HEK293 (cell line): Measurements from ENCODE around the gene TEC.

Source experiments
- CTCF ChIA-PET: fragments of 350-600 bp; formaldehyde crosslinking; extraction: SDS; loops from one replicate; lab custom pipeline; 2021; ENCODE audit warnings: antibody characterized with exemption; lab: Yijun Ruan, JAX
- POLR2A ChIA-PET: fragments of 300-600 bp; formaldehyde crosslinking; extraction: SDS; loops from one replicate; lab custom pipeline; 2020; ENCODE audit warnings: antibody characterized with exemption, inconsistent platforms; lab: Yijun Ruan, JAX
- H3K27ac ChIP-seq: fragments of 200-500 bp; sonication (Bioruptor generic); 2 replicates; pipeline ENCODE4 v1.5.1; 2014; ENCODE audit warnings: low read depth, low read length, control low read depth, inconsistent platforms; ENCODE audit errors: extremely low read depth
- H3K36me3 ChIP-seq, 2 experiments: fragments of 200-500 bp in 1 of 2; sonication (Bioruptor generic) in 1 of 2; 1 replicate in 1 of 2; 2 replicates in 1 of 2; pipeline ENCODE4 v1.5.1; 2014 to 2017; ENCODE audit warnings: inconsistent platforms in 2 of 2, low read length in 2 of 2; ENCODE audit not compliant: control insufficient read depth in 2 of 2, insufficient read depth in 1 of 2
- H3K4me1 ChIP-seq: fragments of 200-500 bp; sonication (Bioruptor generic); 2 replicates; pipeline ENCODE4 v1.5.1; 2014; ENCODE audit warnings: mild to moderate bottlenecking, low read length, inconsistent platforms; ENCODE audit not compliant: control insufficient read depth, insufficient read depth
- H3K4me3 ChIP-seq: 2 replicates; pipeline ENCODE4 v1.5.1; 2011; ENCODE audit warnings: low read depth, mild to moderate bottlenecking, control low read depth, low read length, moderate library complexity
- H3K9me3 ChIP-seq: fragments of 200-500 bp; sonication (Bioruptor generic); 2 replicates; pipeline ENCODE4 v1.5.1; 2014; ENCODE audit warnings: low read depth, low read length, inconsistent platforms; ENCODE audit not compliant: control insufficient read depth, insufficient read depth
- GLI2 ChIP-seq: fragments of 450-650 bp; formaldehyde crosslinking; IDR thresholded peaks from 2 replicates; pipeline ENCODE4; 2017; ENCODE audit warnings: missing biosample characterization, missing genetic modification characterization, low read depth, borderline replicate concordance
- KLF16 ChIP-seq: fragments of 450-650 bp; formaldehyde crosslinking; IDR thresholded peaks from 2 replicates; pipeline ENCODE4 v1.5.1; 2017; ENCODE audit warnings: missing biosample characterization, missing genetic modification characterization
- OVOL3 ChIP-seq: fragments of 450-650 bp; formaldehyde crosslinking; IDR thresholded peaks from 2 replicates; pipeline ENCODE4 v1.5.1; 2016; ENCODE audit warnings: missing biosample characterization, missing genetic modification characterization
- RBAK ChIP-seq: fragments of 450-650 bp; formaldehyde crosslinking; IDR thresholded peaks from 2 replicates; pipeline ENCODE4 v1.5.1; 2016; ENCODE audit warnings: missing biosample characterization, missing genetic modification characterization
- ZNF112 ChIP-seq: fragments of 450-650 bp; formaldehyde crosslinking; IDR thresholded peaks from 2 replicates; pipeline ENCODE4 v1.5.0; 2017; ENCODE audit warnings: missing biosample characterization, missing genetic modification characterization
- ZNF140 ChIP-seq: fragments of 450-650 bp; formaldehyde crosslinking; IDR thresholded peaks from 2 replicates; pipeline ENCODE4 v1.5.1; 2016; ENCODE audit warnings: missing biosample characterization, missing genetic modification characterization
- ZNF302 ChIP-seq: fragments of 450-650 bp; formaldehyde crosslinking; IDR thresholded peaks from 2 replicates; pipeline ENCODE4 v1.5.1; 2016; ENCODE audit warnings: missing biosample characterization, missing genetic modification characterization, low read depth
- ZNF660 ChIP-seq: fragments of 450-650 bp; IDR thresholded peaks from 2 replicates; pipeline ENCODE4 v1.5.1; 2018; ENCODE audit warnings: missing biosample characterization, mild to moderate bottlenecking, missing genetic modification characterization
- ZNF747 ChIP-seq: fragments of 450-650 bp; formaldehyde crosslinking; IDR thresholded peaks from 2 replicates; pipeline ENCODE4 v1.5.1; 2016; ENCODE audit warnings: missing biosample characterization, missing genetic modification characterization
- ZXDB ChIP-seq: fragments of 450-650 bp; formaldehyde crosslinking; IDR thresholded peaks from 2 replicates; pipeline ENCODE4 v1.5.1; 2016; ENCODE audit warnings: missing biosample characterization, missing genetic modification characterization
- TF ChIP-seq, protein P1 (sequence below): fragments of 450-650 bp; formaldehyde crosslinking; IDR thresholded peaks from 2 replicates; pipeline ENCODE4 v1.5.1; 2017; ENCODE audit warnings: missing biosample characterization, missing genetic modification characterization
- TF ChIP-seq, protein P2 (sequence below): fragments of 450-650 bp; formaldehyde crosslinking; IDR thresholded peaks from 2 replicates; pipeline ENCODE4 v1.5.1; 2016; ENCODE audit warnings: missing biosample characterization, missing genetic modification characterization
- TF ChIP-seq, protein P3 (sequence below): sonication (generic); formaldehyde crosslinking; IDR thresholded peaks from 2 replicates; pipeline ENCODE4 v1.8.1; 2022; ENCODE audit warnings: mild to moderate bottlenecking, moderate library complexity, missing genetic modification reagents
- TF ChIP-seq, protein P4 (sequence below): fragments of 450-650 bp; formaldehyde crosslinking; IDR thresholded peaks from 2 replicates; pipeline ENCODE4 v1.5.1; 2016; ENCODE audit warnings: missing biosample characterization, missing genetic modification characterization
- TF ChIP-seq, protein P5 (sequence below): fragments of 450-650 bp; formaldehyde crosslinking; IDR thresholded peaks from 2 replicates; pipeline ENCODE4 v1.5.1; 2016; ENCODE audit warnings: missing biosample characterization, missing genetic modification characterization
- TF ChIP-seq, protein P6 (sequence below): fragments of 450-650 bp; formaldehyde crosslinking; IDR thresholded peaks from 2 replicates; pipeline ENCODE4 v1.5.1; 2017; ENCODE audit warnings: missing biosample characterization, mild to moderate bottlenecking, missing genetic modification characterization, moderate library complexity
- TF ChIP-seq, protein P7 (sequence below): fragments of 450-650 bp; formaldehyde crosslinking; IDR thresholded peaks from 2 replicates; pipeline ENCODE4 v1.5.1; 2016; ENCODE audit warnings: missing biosample characterization, missing genetic modification characterization
- TF ChIP-seq, protein P8 (sequence below): fragments of 450-650 bp; formaldehyde crosslinking; IDR thresholded peaks from 2 replicates; pipeline ENCODE4 v1.5.1; 2016; ENCODE audit warnings: missing biosample characterization, missing genetic modification characterization

Gene TEC

DNA sequence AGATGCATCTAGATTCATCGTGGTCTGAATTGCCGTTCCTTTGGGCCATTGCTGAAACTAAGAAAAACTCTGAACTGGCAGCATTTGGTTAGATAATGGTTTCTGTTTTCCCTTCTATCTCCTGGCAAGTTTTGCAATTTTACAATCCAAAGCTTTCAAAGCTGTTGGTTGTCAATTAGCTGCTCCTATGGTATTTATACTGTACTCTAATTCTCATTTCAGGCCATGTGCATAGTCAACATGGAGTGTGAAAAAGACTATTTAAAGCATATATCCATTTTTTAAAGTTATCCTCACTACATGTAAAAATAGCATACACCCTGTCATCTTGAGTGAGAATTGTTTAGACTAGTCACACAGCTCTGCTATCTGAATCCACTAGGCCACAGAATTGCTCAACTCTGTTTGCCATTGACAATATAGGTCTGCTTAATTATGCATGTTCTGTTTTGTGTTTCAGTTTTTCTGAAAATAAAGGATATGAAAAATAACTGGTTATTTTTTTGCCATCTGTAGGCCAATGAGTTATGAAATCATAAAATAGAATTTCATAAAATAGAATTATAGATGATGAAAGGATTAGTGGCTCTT lies 27.7 kb upstream of the TEC start (continued):
- TF ChIP-seq ZNF140 (tag by site-specific recombination) (no peak), KLF16 (no peak)

DNA sequence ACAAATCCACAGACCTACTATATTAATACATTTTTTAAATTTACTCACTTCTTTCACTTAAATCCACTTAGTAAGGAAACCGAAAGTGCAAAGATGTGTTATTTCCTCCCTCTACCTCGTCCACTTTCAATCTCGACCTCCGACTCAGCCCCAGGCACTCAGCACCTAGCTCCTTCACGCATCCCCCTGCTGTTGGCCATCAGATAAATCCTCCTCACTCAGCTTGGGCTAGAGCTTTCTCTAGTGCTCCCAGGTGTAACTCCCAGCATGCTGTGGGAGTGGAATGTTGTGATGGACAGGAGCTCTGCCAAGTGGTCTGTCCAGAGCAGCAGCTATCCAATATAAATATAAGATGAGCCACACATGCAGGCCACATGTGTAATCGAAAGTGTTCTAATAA lies 26.7 kb upstream of the TEC start:
- Histone ChIP-seq H3K27ac (no peak overlapping the region), H3K9me3 (no peaks in the 10 kb centered on the region)
- ChIA-PET CTCF (no interaction called here), POLR2A (interaction anchor here (1.0 kb wide), 1 partner anchor 45 kb away, joined by 5 read pairs; the partner anchor contains the start of gene SLAIN2)
- TF ChIP-seq, protein P1, sequence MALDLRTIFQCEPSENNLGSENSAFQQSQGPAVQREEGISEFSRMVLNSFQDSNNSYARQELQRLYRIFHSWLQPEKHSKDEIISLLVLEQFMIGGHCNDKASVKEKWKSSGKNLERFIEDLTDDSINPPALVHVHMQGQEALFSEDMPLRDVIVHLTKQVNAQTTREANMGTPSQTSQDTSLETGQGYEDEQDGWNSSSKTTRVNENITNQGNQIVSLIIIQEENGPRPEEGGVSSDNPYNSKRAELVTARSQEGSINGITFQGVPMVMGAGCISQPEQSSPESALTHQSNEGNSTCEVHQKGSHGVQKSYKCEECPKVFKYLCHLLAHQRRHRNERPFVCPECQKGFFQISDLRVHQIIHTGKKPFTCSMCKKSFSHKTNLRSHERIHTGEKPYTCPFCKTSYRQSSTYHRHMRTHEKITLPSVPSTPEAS (tag by site-specific recombination) = no peak
- TF ChIP-seq OVOL3 (tag by site-specific recombination) (no peak), ZNF112 (tag by site-specific recombination) (no peak), ZNF660 (tag by site-specific recombination) (no peak), GLI2 (tag by site-specific recombination) (no peak), RBAK (tag by site-specific recombination) (no peak), ZNF302 (no peak), ZXDB (tag by site-specific recombination) (no peak), ZNF747 (no peak)
- TF ChIP-seq, protein P2, sequence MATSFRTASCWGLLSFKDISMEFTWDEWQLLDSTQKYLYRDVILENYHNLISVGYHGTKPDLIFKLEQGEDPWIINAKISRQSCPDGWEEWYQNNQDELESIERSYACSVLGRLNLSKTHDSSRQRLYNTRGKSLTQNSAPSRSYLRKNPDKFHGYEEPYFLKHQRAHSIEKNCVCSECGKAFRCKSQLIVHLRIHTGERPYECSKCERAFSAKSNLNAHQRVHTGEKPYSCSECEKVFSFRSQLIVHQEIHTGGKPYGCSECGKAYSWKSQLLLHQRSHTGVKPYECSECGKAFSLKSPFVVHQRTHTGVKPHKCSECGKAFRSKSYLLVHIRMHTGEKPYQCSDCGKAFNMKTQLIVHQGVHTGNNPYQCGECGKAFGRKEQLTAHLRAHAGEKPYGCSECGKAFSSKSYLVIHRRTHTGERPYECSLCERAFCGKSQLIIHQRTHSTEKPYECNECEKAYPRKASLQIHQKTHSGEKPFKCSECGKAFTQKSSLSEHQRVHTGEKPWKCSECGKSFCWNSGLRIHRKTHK (tag by site-specific recombination) = no peak
- TF ChIP-seq, protein P3, sequence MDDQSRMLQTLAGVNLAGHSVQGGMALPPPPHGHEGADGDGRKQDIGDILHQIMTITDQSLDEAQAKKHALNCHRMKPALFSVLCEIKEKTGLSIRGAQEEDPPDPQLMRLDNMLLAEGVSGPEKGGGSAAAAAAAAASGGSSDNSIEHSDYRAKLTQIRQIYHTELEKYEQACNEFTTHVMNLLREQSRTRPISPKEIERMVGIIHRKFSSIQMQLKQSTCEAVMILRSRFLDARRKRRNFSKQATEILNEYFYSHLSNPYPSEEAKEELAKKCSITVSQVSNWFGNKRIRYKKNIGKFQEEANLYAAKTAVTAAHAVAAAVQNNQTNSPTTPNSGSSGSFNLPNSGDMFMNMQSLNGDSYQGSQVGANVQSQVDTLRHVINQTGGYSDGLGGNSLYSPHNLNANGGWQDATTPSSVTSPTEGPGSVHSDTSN (CRISPR knock-in tag) = no peak
- TF ChIP-seq, protein P4, sequence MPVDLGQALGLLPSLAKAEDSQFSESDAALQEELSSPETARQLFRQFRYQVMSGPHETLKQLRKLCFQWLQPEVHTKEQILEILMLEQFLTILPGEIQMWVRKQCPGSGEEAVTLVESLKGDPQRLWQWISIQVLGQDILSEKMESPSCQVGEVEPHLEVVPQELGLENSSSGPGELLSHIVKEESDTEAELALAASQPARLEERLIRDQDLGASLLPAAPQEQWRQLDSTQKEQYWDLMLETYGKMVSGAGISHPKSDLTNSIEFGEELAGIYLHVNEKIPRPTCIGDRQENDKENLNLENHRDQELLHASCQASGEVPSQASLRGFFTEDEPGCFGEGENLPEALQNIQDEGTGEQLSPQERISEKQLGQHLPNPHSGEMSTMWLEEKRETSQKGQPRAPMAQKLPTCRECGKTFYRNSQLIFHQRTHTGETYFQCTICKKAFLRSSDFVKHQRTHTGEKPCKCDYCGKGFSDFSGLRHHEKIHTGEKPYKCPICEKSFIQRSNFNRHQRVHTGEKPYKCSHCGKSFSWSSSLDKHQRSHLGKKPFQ (tag by site-specific recombination) = no peak
- TF ChIP-seq, protein P5, sequence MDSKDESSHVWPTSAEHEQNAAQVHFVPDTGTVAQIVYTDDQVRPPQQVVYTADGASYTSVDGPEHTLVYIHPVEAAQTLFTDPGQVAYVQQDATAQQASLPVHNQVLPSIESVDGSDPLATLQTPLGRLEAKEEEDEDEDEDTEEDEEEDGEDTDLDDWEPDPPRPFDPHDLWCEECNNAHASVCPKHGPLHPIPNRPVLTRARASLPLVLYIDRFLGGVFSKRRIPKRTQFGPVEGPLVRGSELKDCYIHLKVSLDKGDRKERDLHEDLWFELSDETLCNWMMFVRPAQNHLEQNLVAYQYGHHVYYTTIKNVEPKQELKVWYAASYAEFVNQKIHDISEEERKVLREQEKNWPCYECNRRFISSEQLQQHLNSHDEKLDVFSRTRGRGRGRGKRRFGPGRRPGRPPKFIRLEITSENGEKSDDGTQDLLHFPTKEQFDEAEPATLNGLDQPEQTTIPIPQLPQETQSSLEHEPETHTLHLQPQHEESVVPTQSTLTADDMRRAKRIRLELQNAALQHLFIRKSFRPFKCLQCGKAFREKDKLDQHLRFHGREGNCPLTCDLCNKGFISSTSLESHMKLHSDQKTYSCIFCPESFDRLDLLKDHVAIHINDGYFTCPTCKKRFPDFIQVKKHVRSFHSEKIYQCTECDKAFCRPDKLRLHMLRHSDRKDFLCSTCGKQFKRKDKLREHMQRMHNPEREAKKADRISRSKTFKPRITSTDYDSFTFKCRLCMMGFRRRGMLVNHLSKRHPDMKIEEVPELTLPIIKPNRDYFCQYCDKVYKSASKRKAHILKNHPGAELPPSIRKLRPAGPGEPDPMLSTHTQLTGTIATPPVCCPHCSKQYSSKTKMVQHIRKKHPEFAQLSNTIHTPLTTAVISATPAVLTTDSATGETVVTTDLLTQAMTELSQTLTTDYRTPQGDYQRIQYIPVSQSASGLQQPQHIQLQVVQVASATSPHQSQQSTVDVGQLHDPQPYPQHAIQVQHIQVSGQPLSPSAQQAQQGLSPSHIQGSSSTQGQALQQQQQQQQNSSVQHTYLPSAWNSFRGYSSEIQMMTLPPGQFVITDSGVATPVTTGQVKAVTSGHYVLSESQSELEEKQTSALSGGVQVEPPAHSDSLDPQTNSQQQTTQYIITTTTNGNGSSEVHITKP (tag by site-specific recombination) = no peak
- TF ChIP-seq, protein P6, sequence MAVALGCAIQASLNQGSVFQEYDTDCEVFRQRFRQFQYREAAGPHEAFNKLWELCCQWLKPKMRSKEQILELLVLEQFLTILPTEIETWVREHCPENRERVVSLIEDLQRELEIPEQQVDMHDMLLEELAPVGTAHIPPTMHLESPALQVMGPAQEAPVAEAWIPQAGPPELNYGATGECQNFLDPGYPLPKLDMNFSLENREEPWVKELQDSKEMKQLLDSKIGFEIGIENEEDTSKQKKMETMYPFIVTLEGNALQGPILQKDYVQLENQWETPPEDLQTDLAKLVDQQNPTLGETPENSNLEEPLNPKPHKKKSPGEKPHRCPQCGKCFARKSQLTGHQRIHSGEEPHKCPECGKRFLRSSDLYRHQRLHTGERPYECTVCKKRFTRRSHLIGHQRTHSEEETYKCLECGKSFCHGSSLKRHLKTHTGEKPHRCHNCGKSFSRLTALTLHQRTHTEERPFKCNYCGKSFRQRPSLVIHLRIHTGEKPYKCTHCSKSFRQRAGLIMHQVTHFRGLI (tag by site-specific recombination) = no peak
- TF ChIP-seq, protein P7, sequence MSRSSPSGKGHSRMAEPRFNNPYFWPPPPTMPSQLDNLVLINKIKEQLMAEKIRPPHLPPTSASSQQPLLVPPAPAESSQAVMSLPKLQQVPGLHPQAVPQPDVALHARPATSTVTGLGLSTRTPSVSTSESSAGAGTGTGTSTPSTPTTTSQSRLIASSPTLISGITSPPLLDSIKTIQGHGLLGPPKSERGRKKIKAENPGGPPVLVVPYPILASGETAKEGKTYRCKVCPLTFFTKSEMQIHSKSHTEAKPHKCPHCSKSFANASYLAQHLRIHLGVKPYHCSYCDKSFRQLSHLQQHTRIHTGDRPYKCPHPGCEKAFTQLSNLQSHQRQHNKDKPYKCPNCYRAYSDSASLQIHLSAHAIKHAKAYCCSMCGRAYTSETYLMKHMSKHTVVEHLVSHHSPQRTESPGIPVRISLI (tag by site-specific recombination) = no peak
- TF ChIP-seq, protein P8, sequence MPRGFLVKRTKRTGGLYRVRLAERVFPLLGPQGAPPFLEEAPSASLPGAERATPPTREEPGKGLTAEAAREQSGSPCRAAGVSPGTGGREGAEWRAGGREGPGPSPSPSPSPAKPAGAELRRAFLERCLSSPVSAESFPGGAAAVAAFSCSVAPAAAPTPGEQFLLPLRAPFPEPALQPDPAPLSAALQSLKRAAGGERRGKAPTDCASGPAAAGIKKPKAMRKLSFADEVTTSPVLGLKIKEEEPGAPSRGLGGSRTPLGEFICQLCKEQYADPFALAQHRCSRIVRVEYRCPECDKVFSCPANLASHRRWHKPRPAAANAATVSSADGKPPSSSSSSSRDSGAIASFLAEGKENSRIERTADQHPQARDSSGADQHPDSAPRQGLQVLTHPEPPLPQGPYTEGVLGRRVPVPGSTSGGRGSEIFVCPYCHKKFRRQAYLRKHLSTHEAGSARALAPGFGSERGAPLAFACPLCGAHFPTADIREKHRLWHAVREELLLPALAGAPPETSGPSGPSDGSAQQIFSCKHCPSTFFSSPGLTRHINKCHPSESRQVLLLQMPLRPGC (tag by site-specific recombination) = no peak
- TF ChIP-seq, all 188 proteins: peak for 0
- Histone ChIP-seq H3K36me3 (no peaks in the 10 kb centered on the region), H3K4me3 (no peak overlapping the region), H3K4me1 (no peaks in the 10 kb centered on the region)
